ENCODE results near the gene RELN. TPM values are rescaled to one million over a fixed set of nuclear protein-coding genes. Genes with fewer than 3 reads are reported as not detected.

RELN gene
- total RNA-seq, 1 experiment from 2014 or later, result 0.20 TPM

DNA sequence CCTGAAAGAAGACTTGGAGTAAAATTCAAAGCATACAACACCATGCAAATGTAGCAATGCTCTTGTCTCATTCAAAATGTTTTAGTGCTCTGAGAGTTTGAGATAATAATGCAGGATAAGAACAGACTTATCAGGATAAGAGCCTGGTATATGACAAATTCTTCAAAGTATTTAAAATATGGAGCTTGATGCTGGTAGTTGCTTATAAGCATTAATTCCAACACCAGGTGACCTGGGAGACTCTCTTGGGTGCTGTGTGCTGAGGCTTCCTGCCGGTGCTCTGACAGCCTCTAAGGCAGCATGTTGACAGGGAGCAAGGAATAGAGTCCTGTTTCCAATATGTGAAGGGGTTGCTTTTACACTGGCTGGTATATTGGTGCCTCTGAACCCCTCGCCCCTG lies 508.7 kb downstream of the RELN start:
- ATAC-seq, result no peak
- no TSS peak for BruUV-seq (replicated peaks)
- Histone ChIP-seq H3K27me3 (ENCODE audit: insufficient read depth, low read length) (peaks cover 76% of the 10 kb centered on the region), H3K4me1 (ENCODE audit: control insufficient read depth in 1 of 2, insufficient read depth in 2 of 2, low read length in 2 of 2) (no peaks in the 10 kb centered on the region), H3K4me2 (ENCODE audit: low read length) (no peak overlapping the region), H3K4me3 (replicated peaks in 1 of 2; ENCODE audit: low read depth in 1 of 2, low read length in 2 of 2) (no peak overlapping the region), H3K36me3 (ENCODE audit: control insufficient read depth in 1 of 2, insufficient read depth in 2 of 2, low read length in 2 of 2) (no peaks in the 10 kb centered on the region), H3K27ac (ENCODE audit: low read depth, low read length) (no peak overlapping the region), H3K9ac (ENCODE audit: low read length) (no peak overlapping the region), H4K20me1 (ENCODE audit: insufficient read depth) (no peaks in the 10 kb centered on the region), H3K9me3 (ENCODE audit: control insufficient read depth in 1 of 2, insufficient read depth in 1 of 2, low read depth in 1 of 2, low read length in 2 of 2) (no peaks in the 10 kb centered on the region), H3K9me2 (ENCODE audit: insufficient read depth) (no peaks in the 10 kb centered on the region), H3K79me2 (ENCODE audit: insufficient read depth, low read length) (no peaks in the 10 kb centered on the region), H2AFZ (ENCODE audit: low read depth, low read length, poor library complexity, severe bottlenecking) (no peak overlapping the region)
- no peak for DNase-seq (ENCODE audit: low read depth, low spot score)
- TF ChIP-seq POLR2A (IDR thresholded peaks at IDR 0.05; ENCODE audit: borderline replicate concordance, extremely low read depth, insufficient read depth, insufficient read length) (no peak), FOSL1 (IDR thresholded peaks at IDR 0.05; ENCODE audit: low read depth) (no peak), SRF (IDR thresholded peaks at IDR 0.05; ENCODE audit: low read depth) (no peak), ZNF274 (IDR thresholded peaks at IDR 0.05; ENCODE audit: low read depth, low read length) (no peak), EGR1 (IDR thresholded peaks at IDR 0.05; ENCODE audit: low read depth) (no peak), EZH2phosphoT487 (IDR thresholded peaks at IDR 0.05; ENCODE audit: borderline replicate concordance) (no peak), SIN3A (IDR thresholded peaks at IDR 0.05; ENCODE audit: low read depth) (no peak), CEBPB (IDR thresholded peaks at IDR 0.05; ENCODE audit: low read depth) (no peak), YY1 (IDR thresholded peaks at IDR 0.05; ENCODE audit: extremely low read depth, insufficient replicate concordance, low read depth, low read length) (no peak), ZFX (IDR thresholded peaks at IDR 0.05) (no peak), EZH2 (IDR thresholded peaks at IDR 0.05) (no peak), RAD21 (IDR thresholded peaks at IDR 0.05; ENCODE audit: low read depth) (no peak), CBX3 (IDR thresholded peaks at IDR 0.05; ENCODE audit: low read depth) (no peak), JUND (IDR thresholded peaks at IDR 0.05) (no peak)
- TF ChIP-seq, protein P1, sequence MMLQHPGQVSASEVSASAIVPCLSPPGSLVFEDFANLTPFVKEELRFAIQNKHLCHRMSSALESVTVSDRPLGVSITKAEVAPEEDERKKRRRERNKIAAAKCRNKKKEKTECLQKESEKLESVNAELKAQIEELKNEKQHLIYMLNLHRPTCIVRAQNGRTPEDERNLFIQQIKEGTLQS (IDR thresholded peaks at IDR 0.05), result no peak
- TF ChIP-seq, protein P2, sequence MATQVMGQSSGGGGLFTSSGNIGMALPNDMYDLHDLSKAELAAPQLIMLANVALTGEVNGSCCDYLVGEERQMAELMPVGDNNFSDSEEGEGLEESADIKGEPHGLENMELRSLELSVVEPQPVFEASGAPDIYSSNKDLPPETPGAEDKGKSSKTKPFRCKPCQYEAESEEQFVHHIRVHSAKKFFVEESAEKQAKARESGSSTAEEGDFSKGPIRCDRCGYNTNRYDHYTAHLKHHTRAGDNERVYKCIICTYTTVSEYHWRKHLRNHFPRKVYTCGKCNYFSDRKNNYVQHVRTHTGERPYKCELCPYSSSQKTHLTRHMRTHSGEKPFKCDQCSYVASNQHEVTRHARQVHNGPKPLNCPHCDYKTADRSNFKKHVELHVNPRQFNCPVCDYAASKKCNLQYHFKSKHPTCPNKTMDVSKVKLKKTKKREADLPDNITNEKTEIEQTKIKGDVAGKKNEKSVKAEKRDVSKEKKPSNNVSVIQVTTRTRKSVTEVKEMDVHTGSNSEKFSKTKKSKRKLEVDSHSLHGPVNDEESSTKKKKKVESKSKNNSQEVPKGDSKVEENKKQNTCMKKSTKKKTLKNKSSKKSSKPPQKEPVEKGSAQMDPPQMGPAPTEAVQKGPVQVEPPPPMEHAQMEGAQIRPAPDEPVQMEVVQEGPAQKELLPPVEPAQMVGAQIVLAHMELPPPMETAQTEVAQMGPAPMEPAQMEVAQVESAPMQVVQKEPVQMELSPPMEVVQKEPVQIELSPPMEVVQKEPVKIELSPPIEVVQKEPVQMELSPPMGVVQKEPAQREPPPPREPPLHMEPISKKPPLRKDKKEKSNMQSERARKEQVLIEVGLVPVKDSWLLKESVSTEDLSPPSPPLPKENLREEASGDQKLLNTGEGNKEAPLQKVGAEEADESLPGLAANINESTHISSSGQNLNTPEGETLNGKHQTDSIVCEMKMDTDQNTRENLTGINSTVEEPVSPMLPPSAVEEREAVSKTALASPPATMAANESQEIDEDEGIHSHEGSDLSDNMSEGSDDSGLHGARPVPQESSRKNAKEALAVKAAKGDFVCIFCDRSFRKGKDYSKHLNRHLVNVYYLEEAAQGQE (IDR thresholded peaks at IDR 0.05; ENCODE audit: low read depth), result no peak
- TF ChIP-seq, protein P3, sequence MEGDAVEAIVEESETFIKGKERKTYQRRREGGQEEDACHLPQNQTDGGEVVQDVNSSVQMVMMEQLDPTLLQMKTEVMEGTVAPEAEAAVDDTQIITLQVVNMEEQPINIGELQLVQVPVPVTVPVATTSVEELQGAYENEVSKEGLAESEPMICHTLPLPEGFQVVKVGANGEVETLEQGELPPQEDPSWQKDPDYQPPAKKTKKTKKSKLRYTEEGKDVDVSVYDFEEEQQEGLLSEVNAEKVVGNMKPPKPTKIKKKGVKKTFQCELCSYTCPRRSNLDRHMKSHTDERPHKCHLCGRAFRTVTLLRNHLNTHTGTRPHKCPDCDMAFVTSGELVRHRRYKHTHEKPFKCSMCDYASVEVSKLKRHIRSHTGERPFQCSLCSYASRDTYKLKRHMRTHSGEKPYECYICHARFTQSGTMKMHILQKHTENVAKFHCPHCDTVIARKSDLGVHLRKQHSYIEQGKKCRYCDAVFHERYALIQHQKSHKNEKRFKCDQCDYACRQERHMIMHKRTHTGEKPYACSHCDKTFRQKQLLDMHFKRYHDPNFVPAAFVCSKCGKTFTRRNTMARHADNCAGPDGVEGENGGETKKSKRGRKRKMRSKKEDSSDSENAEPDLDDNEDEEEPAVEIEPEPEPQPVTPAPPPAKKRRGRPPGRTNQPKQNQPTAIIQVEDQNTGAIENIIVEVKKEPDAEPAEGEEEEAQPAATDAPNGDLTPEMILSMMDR (IDR thresholded peaks at IDR 0.05 in 2 of 3, conservative IDR thresholded peaks at IDR 0.05 in 1 of 3; ENCODE audit: borderline replicate concordance in 1 of 3, insufficient read depth in 1 of 3, low read depth in 2 of 3, low read length in 2 of 3), result no peak
- POLR2A ChIA-PET, result no interaction called here
- CTCF ChIA-PET, result no interaction called here
- intact Hi-C loops (cut with micrococcal nuclease), result no loop called here
- RAD21 ChIA-PET (ENCODE audit: low non-redundant PET in 1 of 2, low total read pairs in 2 of 2, uncharacterized antibody in 2 of 2, unreplicated experiment in 2 of 2), result no interaction called here

Data from HCT116 (cell line).